Fibroblast of the aortic adventitia (primary cell): ENCODE measurements around the gene KRT39. TPM values are rescaled to one million over a fixed set of nuclear protein-coding genes. Genes with fewer than 3 reads are reported as not detected.
A peak's percentile ranks its signal among the peaks of the same experiment; 100 is the strongest.

Source experiments
- DNase-seq: peaks from one replicate; pipeline ENCODE4 v3.0.0-alpha.2; 2010; ENCODE audit warnings: low read depth
- H3K4me3 ChIP-seq: 2 replicates; pipeline ENCODE4 v1.5.1; 2011; ENCODE audit warnings: low read depth, mild to moderate bottlenecking, control low read depth, low read length, moderate library complexity
- small RNA-seq: library from RNA; depleted of rRNA; stranded (forward); fragments of <200 nt; gene quantifications from one replicate; pipeline ENCODE3, GENCODE V24; 2012
- total RNA-seq: library from RNA; depleted of rRNA; stranded (reverse); fragments of >200 nt; gene quantifications from 2 replicates; pipeline ENCODE4 v1.2.3, GENCODE V29; 2012; ENCODE audit warnings: low replicate concordance
- TF ChIP-seq, protein P1 (sequence below): IDR thresholded peaks from 2 replicates; pipeline ENCODE4 v1.5.1; 2011; ENCODE audit warnings: mild to moderate bottlenecking, low read length, control low read depth, inconsistent platforms; ENCODE audit not compliant: insufficient read depth

KRT39 gene
- total RNA-seq, 1 donor: not detected

DNA sequence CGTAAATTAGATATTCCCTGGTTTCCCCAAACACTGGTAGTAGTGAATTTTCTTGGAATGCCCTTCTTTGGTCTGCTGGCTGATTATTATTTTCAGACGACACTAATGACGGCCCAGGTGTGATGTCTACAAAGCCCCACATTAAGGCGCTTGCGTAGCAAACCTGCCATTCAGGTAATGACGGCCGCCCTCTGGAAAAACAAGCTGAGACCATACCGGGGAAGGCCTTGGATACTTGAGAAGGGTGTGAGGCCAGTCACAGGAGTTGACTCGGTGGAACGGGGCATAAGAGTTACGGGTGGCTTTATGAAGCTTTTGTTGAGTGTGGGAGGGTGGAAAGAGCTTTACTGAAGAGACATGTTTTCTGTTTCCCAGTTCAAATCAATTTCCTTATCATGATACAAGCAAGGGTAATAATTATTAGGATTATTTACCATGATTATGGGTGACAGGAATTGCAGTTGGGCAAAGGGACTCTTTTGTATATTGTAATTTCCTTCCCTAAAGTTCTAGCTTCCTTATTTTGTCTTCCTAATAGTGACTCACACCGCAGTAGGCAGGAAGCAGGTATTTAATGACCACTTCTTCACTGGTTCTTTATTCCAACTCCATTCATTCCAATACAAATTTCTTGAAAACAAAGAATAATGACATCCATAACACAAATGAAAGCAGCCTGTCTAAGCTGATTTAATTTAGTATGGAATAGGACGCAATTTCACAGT is 54.1 kb downstream of the KRT39 start:
- DNase-seq: no peak
- TF ChIP-seq, protein P1, sequence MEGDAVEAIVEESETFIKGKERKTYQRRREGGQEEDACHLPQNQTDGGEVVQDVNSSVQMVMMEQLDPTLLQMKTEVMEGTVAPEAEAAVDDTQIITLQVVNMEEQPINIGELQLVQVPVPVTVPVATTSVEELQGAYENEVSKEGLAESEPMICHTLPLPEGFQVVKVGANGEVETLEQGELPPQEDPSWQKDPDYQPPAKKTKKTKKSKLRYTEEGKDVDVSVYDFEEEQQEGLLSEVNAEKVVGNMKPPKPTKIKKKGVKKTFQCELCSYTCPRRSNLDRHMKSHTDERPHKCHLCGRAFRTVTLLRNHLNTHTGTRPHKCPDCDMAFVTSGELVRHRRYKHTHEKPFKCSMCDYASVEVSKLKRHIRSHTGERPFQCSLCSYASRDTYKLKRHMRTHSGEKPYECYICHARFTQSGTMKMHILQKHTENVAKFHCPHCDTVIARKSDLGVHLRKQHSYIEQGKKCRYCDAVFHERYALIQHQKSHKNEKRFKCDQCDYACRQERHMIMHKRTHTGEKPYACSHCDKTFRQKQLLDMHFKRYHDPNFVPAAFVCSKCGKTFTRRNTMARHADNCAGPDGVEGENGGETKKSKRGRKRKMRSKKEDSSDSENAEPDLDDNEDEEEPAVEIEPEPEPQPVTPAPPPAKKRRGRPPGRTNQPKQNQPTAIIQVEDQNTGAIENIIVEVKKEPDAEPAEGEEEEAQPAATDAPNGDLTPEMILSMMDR: no peak
- H3K4me3 ChIP-seq: no peak overlapping the region

DNA sequence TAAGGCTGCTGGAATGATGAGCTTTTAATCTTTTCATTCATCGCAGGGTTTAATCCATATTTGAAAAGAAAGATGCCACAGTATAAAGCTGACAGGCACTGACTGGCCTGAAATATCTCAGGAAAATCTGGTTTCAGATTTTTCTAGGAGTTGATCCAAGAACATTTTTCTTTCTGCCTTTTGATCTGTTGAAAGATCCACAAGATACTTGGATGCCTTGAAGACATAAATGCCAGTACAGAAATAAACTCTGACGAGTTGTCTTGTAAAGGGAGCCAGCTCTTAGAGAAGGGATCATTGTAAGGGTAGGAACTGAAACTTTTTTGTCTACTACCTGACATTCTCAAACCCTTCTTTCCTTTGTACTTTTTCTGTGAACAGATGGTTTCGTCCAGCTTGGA is 56.3 kb downstream of the KRT39 start:
- no peak overlapping the region for H3K4me3 ChIP-seq
- TF ChIP-seq, protein P1: no peak
- peak; percentile 77 for DNase-seq

DNA sequence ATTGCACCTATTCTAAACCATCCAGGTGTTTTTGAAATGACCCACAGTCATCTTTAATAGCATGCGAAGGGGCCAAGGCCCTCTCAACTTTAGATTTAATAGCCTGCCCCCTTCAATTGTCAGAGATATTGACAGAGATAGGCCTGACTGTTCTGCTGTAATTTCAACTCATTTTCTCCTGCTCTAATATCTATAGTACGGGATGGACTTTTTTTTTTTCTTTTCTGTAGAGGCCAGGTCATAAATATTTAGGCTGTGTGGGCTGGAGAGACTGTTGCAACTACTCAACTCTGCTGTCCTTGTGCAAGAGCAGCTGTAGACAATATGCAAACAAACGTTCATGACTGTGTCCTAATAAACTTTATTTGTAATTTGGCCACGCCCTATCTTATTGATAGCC is 57.0 kb downstream of the KRT39 start:
- no peak overlapping the region for H3K4me3 ChIP-seq
- DNase-seq: peak; percentile 64
- TF ChIP-seq, protein P1: no peak

DNA sequence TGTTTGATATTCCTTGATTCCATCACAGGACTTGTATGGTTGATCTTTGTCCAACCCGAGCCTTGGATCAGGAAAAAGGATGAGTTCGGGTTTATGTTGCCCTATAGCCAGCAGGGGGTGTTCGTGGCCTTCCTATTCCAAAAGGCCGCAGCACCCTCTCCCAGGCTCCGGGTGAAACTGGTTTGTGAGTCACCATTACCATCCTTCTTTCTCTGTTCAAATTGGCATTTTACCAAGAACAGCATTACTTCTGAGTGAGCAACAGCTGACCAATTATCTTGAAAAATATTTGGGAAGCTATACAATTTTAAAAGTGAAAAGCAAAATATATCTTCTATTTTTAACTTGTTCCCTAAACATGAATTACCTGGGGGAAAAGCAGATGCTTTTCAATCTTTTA is 57.4 kb downstream of the KRT39 start:
- peak; percentile 98 for DNase-seq
- TF ChIP-seq, protein P1: peak; percentile 77
- no peak overlapping the region for H3K4me3 ChIP-seq

Small RNA genes lying within 50 kb of the gene (small RNA-seq; reads per million reads assigned to genes)
- gene KRTAP3-4P: not detected

Other genes with a start within 250 kb of the KRT39 start
- not detected in 2 replicates for gene KRT25, start 211.6 kb downstream of the KRT39 start, total RNA-seq
- gene KRT26, start 194.7 kb downstream of the KRT39 start, total RNA-seq: not detected in 2 replicates
- gene KRT27, start 184.4 kb downstream of the KRT39 start, total RNA-seq: not detected in 2 replicates
- not detected in 2 replicates for gene KRT28, start 167.0 kb downstream of the KRT39 start, total RNA-seq
- gene KRT10, start 144.3 kb downstream of the KRT39 start, total RNA-seq: 12.2 TPM in 1 of 2 replicates, not detected in the other
- not detected in 2 replicates for gene KRT12, start 99.7 kb downstream of the KRT39 start, total RNA-seq
- not detected in 2 replicates for gene KRT20, start 81.7 kb downstream of the KRT39 start, total RNA-seq
- gene KRT23, start 29.3 kb downstream of the KRT39 start, total RNA-seq: not detected in 2 replicates
- not detected in 2 replicates for gene KRT40, start 17.4 kb upstream of the KRT39 start, total RNA-seq
- not detected in 2 replicates for gene KRTAP3-3, start 27.2 kb upstream of the KRT39 start, total RNA-seq
- gene KRTAP3-2, start 33.0 kb upstream of the KRT39 start, total RNA-seq: not detected in 2 replicates
- not detected in 2 replicates for gene KRTAP3-1, start 42.2 kb upstream of the KRT39 start, total RNA-seq
- gene KRTAP1-5, start 60.3 kb upstream of the KRT39 start, total RNA-seq: 1.4 TPM in 1 of 2 replicates, not detected in the other
- gene KRTAP1-4, start 63.2 kb upstream of the KRT39 start, total RNA-seq: not detected in 2 replicates
- not detected in 2 replicates for gene KRTAP1-3, start 67.9 kb upstream of the KRT39 start, total RNA-seq
- not detected in 2 replicates for gene KRTAP1-1, start 74.5 kb upstream of the KRT39 start, total RNA-seq
- not detected in 2 replicates for gene KRTAP2-1, start 80.4 kb upstream of the KRT39 start, total RNA-seq
- gene KRTAP2-2, start 88.3 kb upstream of the KRT39 start, total RNA-seq: not detected in 2 replicates
- gene KRTAP2-3, start 93.2 kb upstream of the KRT39 start, total RNA-seq: not detected in 2 replicates
- gene KRTAP2-4, start 98.9 kb upstream of the KRT39 start, total RNA-seq: not detected in 2 replicates
- gene KRTAP4-7, start 117.2 kb upstream of the KRT39 start, total RNA-seq: not detected in 2 replicates
- not detected in 2 replicates for gene KRTAP4-8, start 131.2 kb upstream of the KRT39 start, total RNA-seq
- gene KRTAP4-16, start 135.3 kb upstream of the KRT39 start, total RNA-seq: not detected in 2 replicates
- gene KRTAP4-9, start 138.4 kb upstream of the KRT39 start, total RNA-seq: not detected in 2 replicates
- gene KRTAP4-11, start 151.4 kb upstream of the KRT39 start, total RNA-seq: not detected in 2 replicates
- not detected in 2 replicates for gene KRTAP4-12, start 157.2 kb upstream of the KRT39 start, total RNA-seq
- not detected in 2 replicates for gene KRTAP4-6, start 173.6 kb upstream of the KRT39 start, total RNA-seq
- gene KRTAP4-5, start 182.9 kb upstream of the KRT39 start, total RNA-seq: not detected in 2 replicates
- gene KRTAP4-4, start 193.8 kb upstream of the KRT39 start, total RNA-seq: not detected in 2 replicates
- not detected in 2 replicates for gene KRTAP4-3, start 201.3 kb upstream of the KRT39 start, total RNA-seq
- gene KRTAP4-2, start 211.3 kb upstream of the KRT39 start, total RNA-seq: not detected in 2 replicates
- not detected in 2 replicates for gene KRTAP4-1, start 218.0 kb upstream of the KRT39 start, total RNA-seq
- not detected in 2 replicates for gene KRTAP9-1, start 222.9 kb upstream of the KRT39 start, total RNA-seq